Brain microvascular endothelial cell (primary cell): Measurements from ENCODE around the gene SELENOM.
A peak's percentile ranks its signal among the peaks of the same experiment; 100 is the strongest.

Experiments
- DNase-seq: peaks from one replicate; pipeline ENCODE4 v3.0.0-alpha.2; 2020
- H3K27ac ChIP-seq: fragments of 250-450 bp; sonication (Bioruptor Pico); 2 replicates; pipeline ENCODE4 v1.5.1; 2020; ENCODE audit warnings: mild to moderate bottlenecking, moderate library complexity
- H3K27me3 ChIP-seq: fragments of 250-450 bp; sonication (Bioruptor Pico); replicated peaks from 2 replicates; pipeline ENCODE4 v1.5.1; 2020; ENCODE audit warnings: mild to moderate bottlenecking
- H3K36me3 ChIP-seq: fragments of 250-450 bp; sonication (Bioruptor Pico); replicated peaks from 2 replicates; pipeline ENCODE4 v1.5.1; 2020; ENCODE audit warnings: mild to moderate bottlenecking
- H3K4me3 ChIP-seq: 2 replicates; pipeline ENCODE4 v1.5.1; 2011; ENCODE audit warnings: low read depth, mild to moderate bottlenecking, control low read depth, low read length, moderate library complexity
- in situ Hi-C: cut with HindIII; loops from 2 replicates; pipeline ENCODE4 v1.10.0; 2017; ENCODE audit warnings: low sequenced_read_pairs, low pct_ligation_motif_present
- TF ChIP-seq, protein P1 (sequence below): IDR thresholded peaks from 2 replicates; pipeline ENCODE4 v1.5.1; 2011; ENCODE audit warnings: low read depth, mild to moderate bottlenecking, moderate library complexity, low read length, control low read depth, inconsistent platforms; ENCODE audit errors: missing control alignments

Gene SELENOM

DNA sequence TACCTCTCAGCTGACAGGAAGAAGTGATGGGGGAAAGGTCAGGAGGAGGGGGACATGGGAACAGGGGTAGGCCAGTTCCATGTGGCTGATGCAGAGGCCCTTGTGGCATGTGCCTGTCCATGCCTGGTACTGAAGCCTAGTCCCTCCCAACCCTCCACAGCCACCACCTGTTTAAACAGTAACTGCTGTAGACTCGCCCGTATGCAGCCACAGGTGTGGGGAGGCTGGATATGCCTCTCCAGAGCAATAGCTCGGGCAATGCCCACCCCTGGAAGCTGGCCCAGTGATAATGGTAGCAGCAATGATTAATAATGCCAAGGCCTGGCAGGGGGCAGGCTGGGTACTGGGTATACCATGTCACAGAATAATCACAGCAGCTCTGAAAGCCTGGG lies 24.0 kb downstream of the SELENOM start:
- in situ Hi-C loops = no loop called here
- Histone ChIP-seq H3K27ac (no peak overlapping the region), H3K36me3 (peaks cover 31% of the 10 kb centered on the region), H3K27me3 (no peaks in the 10 kb centered on the region), H3K4me3 (peak overlapping the region; percentile 97)
- no peak for DNase-seq
- TF ChIP-seq, protein P1, sequence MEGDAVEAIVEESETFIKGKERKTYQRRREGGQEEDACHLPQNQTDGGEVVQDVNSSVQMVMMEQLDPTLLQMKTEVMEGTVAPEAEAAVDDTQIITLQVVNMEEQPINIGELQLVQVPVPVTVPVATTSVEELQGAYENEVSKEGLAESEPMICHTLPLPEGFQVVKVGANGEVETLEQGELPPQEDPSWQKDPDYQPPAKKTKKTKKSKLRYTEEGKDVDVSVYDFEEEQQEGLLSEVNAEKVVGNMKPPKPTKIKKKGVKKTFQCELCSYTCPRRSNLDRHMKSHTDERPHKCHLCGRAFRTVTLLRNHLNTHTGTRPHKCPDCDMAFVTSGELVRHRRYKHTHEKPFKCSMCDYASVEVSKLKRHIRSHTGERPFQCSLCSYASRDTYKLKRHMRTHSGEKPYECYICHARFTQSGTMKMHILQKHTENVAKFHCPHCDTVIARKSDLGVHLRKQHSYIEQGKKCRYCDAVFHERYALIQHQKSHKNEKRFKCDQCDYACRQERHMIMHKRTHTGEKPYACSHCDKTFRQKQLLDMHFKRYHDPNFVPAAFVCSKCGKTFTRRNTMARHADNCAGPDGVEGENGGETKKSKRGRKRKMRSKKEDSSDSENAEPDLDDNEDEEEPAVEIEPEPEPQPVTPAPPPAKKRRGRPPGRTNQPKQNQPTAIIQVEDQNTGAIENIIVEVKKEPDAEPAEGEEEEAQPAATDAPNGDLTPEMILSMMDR = no peak

DNA sequence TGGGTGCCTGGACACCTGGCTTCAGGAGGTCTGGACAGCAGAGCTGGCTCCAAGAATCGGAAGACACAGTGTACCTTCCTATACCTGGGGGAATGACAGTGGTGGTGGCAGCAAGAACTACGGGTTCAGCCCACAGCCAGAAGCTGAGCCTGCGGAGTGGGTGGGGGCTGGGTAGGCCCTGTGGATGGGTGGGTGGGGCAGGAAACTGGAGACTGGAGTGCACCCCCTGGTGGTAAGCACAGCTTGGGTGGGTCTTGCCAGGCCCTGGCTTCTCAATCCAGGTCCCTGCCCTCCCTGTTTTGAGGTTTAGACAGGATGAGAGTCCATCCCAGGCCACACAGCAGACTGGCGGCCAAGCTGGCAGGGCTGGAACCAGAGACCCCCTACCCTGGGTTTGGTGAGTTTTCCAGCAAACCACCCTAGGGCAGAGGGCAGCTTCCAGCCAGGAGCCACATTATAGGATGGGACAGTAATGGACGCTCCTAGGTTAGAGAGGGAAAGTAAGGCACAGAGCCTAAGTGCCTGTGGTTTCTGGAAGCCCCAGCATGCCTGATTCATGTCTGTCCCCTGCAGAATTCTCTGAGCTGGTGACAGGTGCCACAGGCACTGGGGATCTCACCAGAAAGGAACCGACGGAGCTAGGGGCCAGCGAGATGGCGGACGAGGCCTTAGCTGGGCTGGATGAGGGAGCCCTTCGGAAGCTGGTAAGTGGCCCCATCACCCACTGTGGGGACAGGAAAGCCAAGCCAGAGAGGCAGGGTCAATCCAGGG lies 24.6 kb downstream of the SELENOM start:
- Histone ChIP-seq H3K27ac (peak overlapping the region; percentile 77), H3K4me3 (peak overlapping the region; percentile 97), H3K36me3 (peaks cover 25% of the 10 kb centered on the region), H3K27me3 (no peaks in the 10 kb centered on the region)
- TF ChIP-seq, protein P1 = peak; percentile 81
- peak; percentile 70 for DNase-seq
- in situ Hi-C loops = no loop called here

DNA sequence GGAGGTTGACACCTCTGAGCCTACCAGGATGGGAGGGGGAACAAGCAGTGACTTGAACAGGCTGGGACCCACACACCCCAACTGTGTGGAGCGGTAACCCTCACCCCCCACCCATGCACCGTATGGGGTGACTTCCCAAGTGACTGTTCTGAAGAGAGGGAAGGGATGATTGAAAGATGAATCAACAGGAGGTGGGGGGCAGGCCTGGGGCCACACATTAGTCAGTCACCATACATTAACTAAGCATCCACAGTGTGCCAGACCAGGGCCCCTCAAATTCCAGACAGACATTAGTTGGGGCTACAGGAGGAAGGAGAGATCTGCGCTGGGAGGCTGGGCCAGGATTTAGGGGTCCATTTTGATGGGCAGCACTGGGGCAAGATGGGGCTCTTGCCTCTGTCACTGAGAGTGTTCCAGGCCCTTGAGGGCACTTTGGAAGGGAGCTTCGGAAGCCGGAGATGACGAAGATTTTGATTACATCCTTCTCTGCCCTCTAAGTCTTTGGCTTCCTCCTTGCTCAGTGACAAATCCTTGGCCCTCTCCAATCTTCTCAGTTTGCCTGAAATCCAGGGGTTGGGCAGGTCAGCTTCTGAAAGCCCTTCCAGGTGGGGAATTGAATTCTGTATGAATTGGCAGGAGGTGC lies 25.3 kb downstream of the SELENOM start:
- DNase-seq = peak; percentile 44
- TF ChIP-seq, protein P1 = no peak
- in situ Hi-C loops = no loop called here
- peak overlapping the region; percentile 97 for H3K4me3 ChIP-seq
- peak overlapping the region; percentile 77 for H3K27ac ChIP-seq
- H3K36me3 ChIP-seq = peaks cover 18% of the 10 kb centered on the region
- H3K27me3 ChIP-seq = no peaks in the 10 kb centered on the region

DNA sequence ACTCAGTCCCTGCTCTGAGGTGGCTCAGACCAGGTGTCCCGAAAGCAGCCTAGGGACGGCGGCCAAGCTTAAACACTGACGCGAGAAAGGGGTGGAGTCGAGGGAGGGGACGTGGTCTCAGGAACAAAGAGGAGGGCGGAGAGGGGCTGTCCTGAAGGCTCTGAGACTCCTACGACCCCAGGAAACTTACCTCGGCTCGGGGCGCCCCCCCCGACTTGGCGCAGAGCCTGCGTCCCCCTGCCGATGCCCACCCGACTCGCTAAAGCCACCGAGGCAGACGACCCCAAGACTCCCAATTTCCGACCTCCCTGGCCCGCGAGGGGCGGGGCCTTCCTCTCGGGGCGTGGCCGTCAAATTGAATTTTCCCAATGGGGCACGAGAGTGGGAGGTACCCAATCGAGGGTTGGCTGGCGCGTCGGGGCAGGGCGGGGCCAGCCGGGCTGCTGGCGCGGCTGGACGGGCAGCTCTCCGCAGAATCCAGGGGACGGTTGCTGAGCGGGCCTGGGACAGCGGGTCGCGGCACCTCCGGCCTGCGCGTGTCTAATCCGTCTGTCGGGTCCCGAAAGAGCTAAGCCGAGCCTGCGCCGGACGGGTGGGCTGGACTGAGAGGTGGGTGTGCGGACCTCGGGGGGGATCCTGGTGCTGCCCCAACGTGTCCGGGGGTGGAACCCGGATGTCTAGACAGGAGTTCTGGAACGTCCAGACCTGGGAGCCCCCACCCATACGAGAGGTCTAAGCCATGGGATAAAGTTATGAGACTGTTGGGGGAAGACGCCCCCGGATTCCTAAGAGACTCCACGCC lies 26.3 kb downstream of the SELENOM start, which contains the start of gene SMTN:
Gene SMTN, plus strand, starts transcription at position 471 of the 802 bp plus-strand sequence. CDS start 1,941 bp downstream, outside the sequence.
- Histone ChIP-seq H3K27me3 (no peaks in the 10 kb centered on the region), H3K27ac (peak within 1 kb of the TSS; percentile 77), H3K36me3 (peaks cover 13% of the 10 kb centered on the region), H3K4me3 (peak within 1 kb of the TSS; percentile 97)
- peak; percentile 80 for DNase-seq
- TF ChIP-seq, protein P1 = peak; percentile 2
- in situ Hi-C loops = no loop called here

DNA sequence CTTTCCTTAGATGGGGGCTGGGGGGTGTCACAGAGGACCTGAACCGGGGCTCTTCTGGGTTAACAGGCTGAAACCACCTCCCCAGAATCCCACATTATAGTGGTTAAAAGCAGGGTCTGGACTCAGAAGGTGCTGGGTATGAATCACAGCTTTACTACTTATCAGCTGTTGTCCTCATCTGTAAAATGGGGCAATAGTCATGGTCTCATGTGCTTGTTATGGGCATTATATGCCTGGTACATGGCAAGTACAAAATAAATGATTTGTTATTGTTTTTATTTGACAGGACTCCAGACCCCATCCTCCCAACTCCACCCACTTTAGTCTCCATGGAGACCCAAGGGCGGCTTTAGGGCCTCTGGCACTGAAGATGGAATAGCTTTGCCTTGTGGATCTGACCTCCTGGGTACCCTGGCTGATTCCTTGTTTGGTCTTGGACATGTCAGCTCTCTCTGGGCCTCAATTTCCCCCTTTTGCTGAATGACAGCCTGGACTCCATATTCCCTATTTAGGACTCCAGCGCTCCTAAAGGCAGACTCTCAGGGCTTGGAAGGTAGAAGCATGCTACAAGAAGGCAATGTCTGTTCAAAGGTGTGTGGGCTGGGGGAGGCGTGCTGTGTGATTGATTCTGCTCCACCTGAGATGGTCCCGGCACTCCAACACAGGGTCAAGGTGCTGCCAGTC lies 27.1 kb downstream of the SELENOM start:
- no peak overlapping the region for H3K27ac ChIP-seq
- in situ Hi-C loops = no loop called here
- TF ChIP-seq, protein P1 = no peak
- H3K27me3 ChIP-seq = no peaks in the 10 kb centered on the region
- DNase-seq = no peak
- peak overlapping the region; percentile 97 for H3K4me3 ChIP-seq
- H3K36me3 ChIP-seq = peaks cover 13% of the 10 kb centered on the region
